ENCODE data around the gene TMEM52.
"Not testable (repeated sequence)": the region's sequence is repeated elsewhere in the genome, so short reads cannot be mapped to it uniquely, and the experiment has no call there.

Gene TMEM52

DNA sequence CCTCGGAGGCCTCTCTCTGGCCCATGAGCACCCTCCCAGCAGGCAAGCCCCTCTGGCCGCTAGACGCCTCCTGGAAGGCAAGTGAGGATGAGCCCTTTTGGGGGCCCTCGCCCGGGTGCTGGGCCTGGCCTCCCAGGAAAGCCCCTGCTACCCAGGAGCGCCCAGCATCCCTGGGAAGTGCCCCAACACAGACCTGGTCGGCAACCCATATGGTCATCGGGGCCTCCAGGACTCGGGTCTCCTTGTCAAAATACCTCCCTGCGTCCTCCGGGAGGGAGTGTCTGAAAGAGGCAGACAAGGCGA lies 21.0 kb upstream of the TMEM52 start:
- TF ChIP-seq CTCF (IDR thresholded peaks at IDR 0.05), result no peak
- no peak overlapping the region for H3K27ac ChIP-seq

GRCh38 chr1:1939296-1940122 lies 20.4 kb upstream of the TMEM52 start:
- H3K27ac ChIP-seq, result no peak overlapping the region
- TF ChIP-seq CTCF (IDR thresholded peaks at IDR 0.05) (no peak), ZFX (IDR thresholded peaks at IDR 0.05; ENCODE audit: borderline replicate concordance) (no peak)

DNA sequence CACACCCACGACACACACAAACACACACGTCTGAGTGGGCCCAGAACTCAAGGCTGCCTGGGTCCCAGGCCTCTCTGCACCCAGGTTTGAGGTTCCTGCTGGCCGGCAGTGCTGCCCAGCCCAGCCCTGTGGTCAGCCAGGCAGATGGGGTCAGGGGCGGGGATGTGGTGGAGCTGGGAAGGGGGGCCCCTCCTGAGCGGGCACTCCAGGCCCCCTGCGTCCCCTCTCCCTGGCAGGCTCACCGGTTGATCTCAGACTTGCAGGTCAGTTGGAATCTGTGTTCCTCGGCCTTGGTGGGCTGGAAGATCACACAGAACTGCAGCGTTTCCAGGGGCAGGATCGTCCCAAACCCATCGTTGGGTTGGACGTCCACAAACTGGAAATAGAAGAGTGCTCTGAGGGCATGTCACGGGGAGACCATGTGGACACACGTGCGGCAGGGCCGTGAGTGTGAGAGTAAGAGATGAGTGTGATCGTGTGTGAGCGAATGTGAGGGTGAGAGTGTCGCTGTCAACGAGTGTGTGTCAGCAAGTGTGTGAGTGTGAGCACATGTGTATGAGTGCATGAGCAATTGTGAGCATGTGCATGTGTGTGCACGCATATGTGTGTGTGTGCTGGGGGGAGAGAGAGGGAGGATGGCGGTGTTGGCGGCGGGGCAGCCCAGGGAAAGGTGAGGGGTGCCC lies 19.7 kb upstream of the TMEM52 start:
- no peak overlapping the region for H3K27ac ChIP-seq
- no peak for TF ChIP-seq ZFX (IDR thresholded peaks at IDR 0.05; ENCODE audit: borderline replicate concordance)
- no peak for TF ChIP-seq CTCF (IDR thresholded peaks at IDR 0.05)

- TF ChIP-seq CTCF (IDR thresholded peaks at IDR 0.05) (no peak), ZFX (IDR thresholded peaks at IDR 0.05; ENCODE audit: borderline replicate concordance) (no peak)
- no peak overlapping the region for H3K27ac ChIP-seq
Observed at GRCh38 chr1:1938276-1938573, 19.1 kb upstream of the TMEM52 start.

GRCh38 chr1:1937549-1938275 lies 18.6 kb upstream of the TMEM52 start:
- TF ChIP-seq ZFX (IDR thresholded peaks at IDR 0.05; ENCODE audit: borderline replicate concordance) (no peak), CTCF (IDR thresholded peaks at IDR 0.05) (no peak)
- no peak overlapping the region for H3K27ac ChIP-seq

DNA sequence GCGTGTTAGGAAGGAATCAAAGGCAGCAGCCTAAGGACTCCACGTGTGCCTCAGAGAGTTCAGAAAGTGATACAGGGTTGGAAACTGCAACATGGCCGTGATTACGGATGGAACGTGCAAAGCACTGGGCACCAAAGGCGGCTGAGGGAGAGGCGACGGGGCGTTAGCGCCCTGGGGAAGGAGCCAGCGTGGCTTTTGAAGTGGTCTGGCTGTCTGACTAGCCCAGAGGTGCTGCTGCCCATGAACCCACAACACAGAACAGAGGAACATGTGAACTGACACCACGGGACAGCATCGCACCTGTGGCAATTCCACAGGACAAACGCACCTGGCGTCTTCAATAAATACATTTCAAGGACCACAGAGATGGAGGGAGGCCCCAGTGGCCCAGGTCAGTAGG lies 18.0 kb upstream of the TMEM52 start:
- no peak overlapping the region for H3K27ac ChIP-seq
- TF ChIP-seq CTCF (IDR thresholded peaks at IDR 0.05) (no peak), ZFX (IDR thresholded peaks at IDR 0.05; ENCODE audit: borderline replicate concordance) (no peak)

GRCh38 chr1:1934848-1935247 lies 15.8 kb upstream of the TMEM52 start:
- H3K27ac ChIP-seq, result not testable (repeated sequence)
